ENCODE results near the gene QRICH1.

Gene QRICH1

GRCh38 chr3:49081429-49081828, 12.4 kb downstream of the QRICH1 start:
- Histone ChIP-seq H3K9me3 (ENCODE audit: low read depth, low read length) (no peaks in the 10 kb centered on the region), H3K27ac (no peak overlapping the region), H3K36me3 (ENCODE audit: insufficient read depth, low read length) (peaks cover 4% of the 10 kb centered on the region), H3K4me3 (no peak overlapping the region), H3K9ac (ENCODE audit: insufficient read length) (no peak overlapping the region)
- TF ChIP-seq EZH2 (IDR thresholded peaks at IDR 0.05) (no peak), POLR2AphosphoS5 (IDR thresholded peaks at IDR 0.05; ENCODE audit: borderline replicate concordance, low read depth, low read length) (no peak), FOXP2 (optimal IDR thresholded peaks at IDR 0.05; ENCODE audit: control extremely low read depth, extremely low read length, insufficient read depth) (no peak)
- no peak for DNase-seq (ENCODE audit: low read depth, low spot score)

GRCh38 chr3:49079270-49079669, 14.6 kb downstream of the QRICH1 start:
- Histone ChIP-seq H3K36me3 (ENCODE audit: insufficient read depth, low read length) (peaks cover 17% of the 10 kb centered on the region), H3K9me3 (ENCODE audit: low read depth, low read length) (no peaks in the 10 kb centered on the region), H3K27ac (no peak overlapping the region), H3K9ac (ENCODE audit: insufficient read length) (no peak overlapping the region), H3K4me3 (no peak overlapping the region)
- no peak for TF ChIP-seq FOXP2 (optimal IDR thresholded peaks at IDR 0.05; ENCODE audit: control extremely low read depth, extremely low read length, insufficient read depth)
- no peak for TF ChIP-seq POLR2AphosphoS5 (IDR thresholded peaks at IDR 0.05; ENCODE audit: borderline replicate concordance, low read depth, low read length)
- no peak for TF ChIP-seq EZH2 (IDR thresholded peaks at IDR 0.05)
- DNase-seq (ENCODE audit: low read depth, low spot score) = no peak

- H3K9me3 ChIP-seq (ENCODE audit: low read depth, low read length) = no peaks in the 10 kb centered on the region
- no peak for DNase-seq (ENCODE audit: low read depth, low spot score)
- H3K4me3 ChIP-seq = no peak overlapping the region
- H3K36me3 ChIP-seq (ENCODE audit: insufficient read depth, low read length) = peaks cover 30% of the 10 kb centered on the region
- H3K9ac ChIP-seq (ENCODE audit: insufficient read length) = no peak overlapping the region
- H3K27ac ChIP-seq = no peak overlapping the region
- TF ChIP-seq EZH2 (IDR thresholded peaks at IDR 0.05) (no peak), POLR2AphosphoS5 (IDR thresholded peaks at IDR 0.05; ENCODE audit: borderline replicate concordance, low read depth, low read length) (no peak), FOXP2 (optimal IDR thresholded peaks at IDR 0.05; ENCODE audit: control extremely low read depth, extremely low read length, insufficient read depth) (no peak)
Measured at GRCh38 chr3:49076646-49077045, 17.2 kb downstream of the QRICH1 start.

- Histone ChIP-seq H3K4me3 (no peak overlapping the region), H3K9me3 (ENCODE audit: low read depth, low read length) (no peaks in the 10 kb centered on the region), H3K9ac (ENCODE audit: insufficient read length) (no peak overlapping the region), H3K27ac (no peak overlapping the region), H3K36me3 (ENCODE audit: insufficient read depth, low read length) (peaks cover 35% of the 10 kb centered on the region)
- TF ChIP-seq EZH2 (IDR thresholded peaks at IDR 0.05) = no peak
- no peak for TF ChIP-seq POLR2AphosphoS5 (IDR thresholded peaks at IDR 0.05; ENCODE audit: borderline replicate concordance, low read depth, low read length)
- no peak for TF ChIP-seq FOXP2 (optimal IDR thresholded peaks at IDR 0.05; ENCODE audit: control extremely low read depth, extremely low read length, insufficient read depth)
- DNase-seq (ENCODE audit: low read depth, low spot score) = no peak
Measured at GRCh38 chr3:49076116-49076515, 17.8 kb downstream of the QRICH1 start.

- no peak overlapping the region for H3K27ac ChIP-seq
- no peak overlapping the region for H3K4me3 ChIP-seq
- peaks cover 24% of the 10 kb centered on the region for H3K36me3 ChIP-seq (ENCODE audit: insufficient read depth, low read length)
- no peak for TF ChIP-seq FOXP2 (optimal IDR thresholded peaks at IDR 0.05; ENCODE audit: control extremely low read depth, extremely low read length, insufficient read depth)
- H3K9ac ChIP-seq (ENCODE audit: insufficient read length) = no peak overlapping the region
- no peaks in the 10 kb centered on the region for H3K9me3 ChIP-seq (ENCODE audit: low read depth, low read length)
- no peak for DNase-seq (ENCODE audit: low read depth, low spot score)
Measured at GRCh38 chr3:49058011-49058410, 35.9 kb downstream of the QRICH1 start.

GRCh38 chr3:49057268-49057667, 36.6 kb downstream of the QRICH1 start:
- no peak for DNase-seq (ENCODE audit: low read depth, low spot score)
- no peak overlapping the region for H3K9ac ChIP-seq (ENCODE audit: insufficient read length)
- H3K4me3 ChIP-seq = no peak overlapping the region
- peaks cover 24% of the 10 kb centered on the region; the same call in 1 of the 2 replicates for H3K36me3 ChIP-seq (ENCODE audit: insufficient read depth, low read length)
- H3K9me3 ChIP-seq (ENCODE audit: low read depth, low read length) = no peaks in the 10 kb centered on the region
- H3K27ac ChIP-seq = no peak overlapping the region
- TF ChIP-seq POLR2AphosphoS5 (IDR thresholded peaks at IDR 0.05; ENCODE audit: borderline replicate concordance, low read depth, low read length) (no peak; the same call in 1 of the 2 replicates), EZH2 (IDR thresholded peaks at IDR 0.05) (no peak), FOXP2 (optimal IDR thresholded peaks at IDR 0.05; ENCODE audit: control extremely low read depth, extremely low read length, insufficient read depth) (no peak)

GRCh38 chr3:49054344-49054862, 39.5 kb downstream of the QRICH1 start:
- Histone ChIP-seq H3K9me3 (ENCODE audit: low read depth, low read length) (no peaks in the 10 kb centered on the region), H3K27ac (no peak overlapping the region), H3K4me3 (no peak overlapping the region), H3K36me3 (ENCODE audit: insufficient read depth, low read length) (peaks cover 24% of the 10 kb centered on the region; the same call in 1 of the 2 replicates), H3K9ac (ENCODE audit: insufficient read length) (no peak overlapping the region)
- no peak for DNase-seq (ENCODE audit: low read depth, low spot score)
- TF ChIP-seq POLR2AphosphoS5 (IDR thresholded peaks at IDR 0.05; ENCODE audit: borderline replicate concordance, low read depth, low read length) (no peak), EZH2 (IDR thresholded peaks at IDR 0.05) (no peak), FOXP2 (optimal IDR thresholded peaks at IDR 0.05; ENCODE audit: control extremely low read depth, extremely low read length, insufficient read depth) (no peak)

- no peak overlapping the region for H3K27ac ChIP-seq
- H3K4me3 ChIP-seq = no peak overlapping the region
- no peak for DNase-seq (ENCODE audit: low read depth, low spot score)
- no peaks in the 10 kb centered on the region for H3K9me3 ChIP-seq (ENCODE audit: low read depth, low read length)
- peaks cover 24% of the 10 kb centered on the region; the same call in 1 of the 2 replicates for H3K36me3 ChIP-seq (ENCODE audit: insufficient read depth, low read length)
- no peak overlapping the region for H3K9ac ChIP-seq (ENCODE audit: insufficient read length)
- TF ChIP-seq EZH2 (IDR thresholded peaks at IDR 0.05) = no peak
- TF ChIP-seq POLR2AphosphoS5 (IDR thresholded peaks at IDR 0.05; ENCODE audit: borderline replicate concordance, low read depth, low read length) = no peak
Measured at GRCh38 chr3:49053543-49053942, 40.3 kb downstream of the QRICH1 start.

- no peak overlapping the region for H3K27ac ChIP-seq
- no peak overlapping the region for H3K9ac ChIP-seq (ENCODE audit: insufficient read length)
- H3K36me3 ChIP-seq (ENCODE audit: insufficient read depth, low read length) = peaks cover 23% of the 10 kb centered on the region; the same call in 1 of the 2 replicates
- DNase-seq (ENCODE audit: low read depth, low spot score) = no peak
- no peaks in the 10 kb centered on the region for H3K9me3 ChIP-seq (ENCODE audit: low read depth, low read length)
- TF ChIP-seq EZH2 (IDR thresholded peaks at IDR 0.05) (no peak), FOXP2 (optimal IDR thresholded peaks at IDR 0.05; ENCODE audit: control extremely low read depth, extremely low read length, insufficient read depth) (no peak), POLR2AphosphoS5 (IDR thresholded peaks at IDR 0.05; ENCODE audit: borderline replicate concordance, low read depth, low read length) (no peak)
- H3K4me3 ChIP-seq = no peak overlapping the region
Measured at GRCh38 chr3:49035281-49035680, 58.6 kb downstream of the QRICH1 start.

Measured in SK-N-MC (cell line).